GM12878 (cell line): ENCODE measurements around the gene PPP2R5D. TPM values are rescaled to one million over a fixed set of nuclear protein-coding genes. Genes with fewer than 3 reads are reported as not detected.

Experiments
- ATAC-seq: fragments of 200-7000 bp; cut with Tn5 transposase; 3 replicates; pipeline ENCODE4 v1.9.1; 2020; ENCODE audit warnings: mild to moderate bottlenecking, moderate library complexity
- BruUV-seq: library from RNA; stranded (reverse); fragments of 400-500 nt; replicated peaks from 2 replicates; lab custom pipeline; 2021; lab: Mats Ljungman, UMichigan
- CTCF ChIA-PET: fragments of 300-600 bp; sonication (Branson Sonifier 250); formaldehyde crosslinking; extraction: SDS; loops from one replicate; lab custom pipeline; 2021; ENCODE audit warnings: inconsistent platforms; lab: Yijun Ruan, JAX
- POLR2A ChIA-PET: fragments of 350-600 bp; formaldehyde crosslinking; extraction: SDS; loops from one replicate; lab custom pipeline; 2021; ENCODE audit warnings: inconsistent platforms; lab: Charles Lee
- RAD21 ChIA-PET: fragments of 300-600 bp; sonication (Branson Sonifier 250); formaldehyde crosslinking; loops from one replicate; lab custom pipeline; 2023; ENCODE audit warnings: antibody characterized with exemption; ENCODE audit not compliant: unreplicated experiment; lab: Charles Lee
- SMC1A ChIA-PET: fragments of 300-600 bp; sonication (Branson Sonifier 250); formaldehyde crosslinking; loops from one replicate; lab custom pipeline; 2023; ENCODE audit not compliant: unreplicated experiment, uncharacterized antibody; lab: Charles Lee
- DNase-seq: peaks from one replicate; pipeline ENCODE4 v3.0.0-alpha.2; 2011; ENCODE audit warnings: low read depth, low spot score
- FAIRE-seq: peaks from 3 replicates; lab custom pipeline; 2011; peaks lifted over from hg19 to GRCh38; lab: Jason Lieb, UNC
- H2AFZ ChIP-seq: 2 replicates; pipeline ENCODE4 v1.6.0; 2011; ENCODE audit warnings: low read depth, low read length, control low read depth; ENCODE audit not compliant: control insufficient read depth
- H3K27ac ChIP-seq: 2 replicates; pipeline ENCODE4 v1.5.1; 2011; ENCODE audit warnings: control low read depth; ENCODE audit not compliant: control insufficient read depth, insufficient read depth
- H3K27me3 ChIP-seq, 2 experiments: replicated peaks in 1 of 2; 2 replicates each; pipeline versions ENCODE4 v1.6.0 to v1.6.1; 2011; ENCODE audit warnings: low read length in 1 of 2; ENCODE audit not compliant: control insufficient read depth in 2 of 2, insufficient read depth in 2 of 2
- H3K36me3 ChIP-seq, 2 experiments: 2 replicates each; pipeline ENCODE4 v1.5.1; 2011; ENCODE audit warnings: low read length in 1 of 2; ENCODE audit not compliant: control insufficient read depth in 2 of 2, insufficient read depth in 2 of 2
- H3K4me1 ChIP-seq: 2 replicates; pipeline ENCODE4 v1.6.1; 2011; ENCODE audit warnings: mild to moderate bottlenecking, low read length, moderate library complexity, mixed read lengths; ENCODE audit not compliant: control insufficient read depth, insufficient read depth
- H3K4me2 ChIP-seq: 2 replicates; pipeline ENCODE4 v1.6.0; 2011; ENCODE audit warnings: control low read depth; ENCODE audit not compliant: control insufficient read depth, insufficient read depth
- H3K4me3 ChIP-seq: fragments of 200-600 bp; sonication (generic); 2 replicates; pipeline ENCODE4 v1.5.1; 2016
- H3K79me2 ChIP-seq: 2 replicates; pipeline ENCODE4 v1.6.0; 2011; ENCODE audit warnings: low read length; ENCODE audit not compliant: control insufficient read depth, insufficient read depth
- H3K9ac ChIP-seq: 2 replicates; pipeline ENCODE4 v1.8.0; 2011; ENCODE audit warnings: low read length, control low read depth, mixed read lengths; ENCODE audit not compliant: control insufficient read depth, insufficient read depth
- H3K9me3 ChIP-seq: replicated peaks from 3 replicates; pipeline ENCODE4 v1.5.1; 2011; ENCODE audit warnings: mild to moderate bottlenecking, low read length; ENCODE audit not compliant: control insufficient read depth, insufficient read depth
- H4K20me1 ChIP-seq: 2 replicates; pipeline ENCODE4 v1.6.0; 2011; ENCODE audit not compliant: control insufficient read depth, insufficient read depth
- BACH1 ChIP-seq: fragments of 450-650 bp; IDR thresholded peaks from 2 replicates; pipeline ENCODE4 v1.6.1; 2017; ENCODE audit warnings: mild to moderate bottlenecking, borderline replicate concordance
- ESRRA ChIP-seq: IDR thresholded peaks from 2 replicates; pipeline ENCODE4 v1.6.1; 2012; ENCODE audit warnings: mild to moderate bottlenecking, low read length, improper control_type of control experiment
- JUND ChIP-seq: IDR thresholded peaks from 2 replicates; pipeline ENCODE4 v1.6.1; 2012; ENCODE audit warnings: low read depth, mild to moderate bottlenecking, low read length, improper control_type of control experiment, moderate library complexity
- RELA ChIP-seq: fragments of 450-650 bp; IDR thresholded peaks from 2 replicates; pipeline ENCODE4 v1.8.0; 2014; ENCODE audit warnings: borderline replicate concordance; ENCODE audit not compliant: partially characterized antibody
- RFX5 ChIP-seq: IDR thresholded peaks from 2 replicates; pipeline ENCODE4 v1.6.1; 2011; ENCODE audit warnings: low read depth, low read length, improper control_type of control experiment
- SIN3A ChIP-seq: IDR thresholded peaks from 2 replicates; pipeline ENCODE4 v1.6.1; 2012; ENCODE audit warnings: low read depth, low read length, improper control_type of control experiment
- SIX5 ChIP-seq: IDR thresholded peaks from 2 replicates; pipeline ENCODE4 v1.6.1; 2011; ENCODE audit warnings: mild to moderate bottlenecking, low read depth, low read length, moderate library complexity; ENCODE audit not compliant: severe bottlenecking
- SKIL ChIP-seq: fragments of 450-650 bp; IDR thresholded peaks from 2 replicates; pipeline ENCODE4 v1.6.1; 2017; ENCODE audit warnings: mild to moderate bottlenecking, low read depth, inconsistent platforms; ENCODE audit not compliant: poor library complexity, severe bottlenecking
- TBL1XR1 ChIP-seq: IDR thresholded peaks from 2 replicates; pipeline ENCODE4 v1.6.1; 2012; ENCODE audit warnings: low read depth, low read length, improper control_type of control experiment
- ZNF622 ChIP-seq: fragments of 450-650 bp; IDR thresholded peaks from 2 replicates; pipeline ENCODE4 v1.6.1; 2017; ENCODE audit warnings: mild to moderate bottlenecking, inconsistent platforms
- WGBS: methylation state at CpG from one replicate; pipeline ENCODE4 v1.1.6; 2016; ENCODE audit warnings: low lambda C conversion rate; ENCODE audit not compliant: insufficient replicate concordance, insufficient coverage; ENCODE audit errors: missing lambda C conversion rate; 5-methylcytosine and 5-hydroxymethylcytosine counted together
- in situ Hi-C: fragments of 300-500 bp; cut with MboI; formaldehyde crosslinking; loops from 9 replicates; pipeline ENCODE4 v1.14.3; 2018; ENCODE audit warnings: mixed read lengths
- intact Hi-C: fragments of 100-400 bp; cut with micrococcal nuclease; formaldehyde crosslinking; loops from one replicate; pipeline ENCODE4 v1.14.2; 2022; ENCODE audit not compliant: unreplicated experiment
- polyA plus RNA-seq, 11 experiments: library from polyadenylated mRNA; depleted of rRNA in 4 of 11; unstranded in 6 of 11; stranded (reverse) in 5 of 11; fragments of >200 nt; fragmentation: Nextera tagmentation in 4 of 11; fragmentation: Illumina TruSeq in 1 of 11; extraction: Ambion mirVana in 4 of 11; extraction: Trizol in 1 of 11; gene quantifications; 1 replicate in 1 of 11; 2 replicates in 10 of 11; pipeline versions ENCODE4 v1.2.1 to v1.2.3, GENCODE V29; 2011 to 2016; ENCODE audit warnings: inconsistent platforms in 2 of 11, missing spikeins in 2 of 11, low read depth in 1 of 11
- total RNA-seq, 4 experiments: library from RNA; depleted of rRNA in 3 of 4; stranded (reverse); fragments of >200 nt in 3 of 4; fragmentation: Illumina TruSeq in 1 of 4; extraction: Trizol in 1 of 4; gene quantifications; 2 replicates each; pipeline versions ENCODE4 v1.2.1 to v1.2.3, GENCODE V29; 2013 to 2021

The PPP2R5D gene
- total and polyA plus RNA-seq, 10 of the 15 experiments (the other 5 are each of a cell fraction or from before 2014, with no cell fraction given), result 1.5 to 59.0 (median 32.0) TPM

GRCh38 chr6:43037197-43037596, 52.8 kb downstream of the PPP2R5D start (continued):
- TF ChIP-seq TBL1XR1, result no peak

- no peak for ATAC-seq
- in situ Hi-C loops (no loop called here), intact Hi-C loops (no loop called here)
- Histone ChIP-seq H4K20me1 (no peaks in the 10 kb centered on the region), H3K4me1 (no peaks in the 10 kb centered on the region), H3K79me2 (no peaks in the 10 kb centered on the region), H2AFZ (no peak overlapping the region), H3K27me3 (no peaks in the 10 kb centered on the region), H3K9me3 (no peaks in the 10 kb centered on the region), H3K27ac (no peak overlapping the region), H3K9ac (no peak overlapping the region), H3K36me3 (peaks cover 11 to 12% of the 10 kb centered on the region in 2 experiments), H3K4me2 (no peak overlapping the region), H3K4me3 (no peak overlapping the region)
- 73% methylated on average over 9 of the region's 9 CpGs for WGBS
- ChIA-PET CTCF (no interaction called here), POLR2A (interaction anchor here (0.9 kb wide), 1 partner anchor 17 kb away, joined by 3 read pairs; the partner anchor contains the start of gene CUL7), SMC1A (no interaction called here), RAD21 (no interaction called here)
- TF ChIP-seq ESRRA (no peak), JUND (no peak), RFX5 (no peak), BACH1 (no peak), SIX5 (no peak), SKIL (no peak), RELA (no peak), SIN3A (no peak), ZNF622 (no peak)
- no peak for DNase-seq
- BruUV-seq, result no TSS peak
- FAIRE-seq, result no peak
Measured at GRCh38 chr6:43037706-43038105, 53.3 kb downstream of the PPP2R5D start.
